K562 (cell line): ENCODE results near the gene SFXN5. TPM values are rescaled to one million over a fixed set of nuclear protein-coding genes. Genes with fewer than 3 reads are reported as not detected.

ENCODE experiments used
- ATAC-seq: fragments of 200-7000 bp; cut with Tn5 transposase; 3 replicates; pipeline ENCODE4 v1.9.1; 2020; ENCODE audit warnings: moderate library complexity
- BruUV-seq: library from RNA; stranded (reverse); fragments of 400-500 nt; replicated peaks from 2 replicates; lab custom pipeline; 2021; lab: Mats Ljungman, UMichigan
- CTCF ChIA-PET: fragments of 300-600 bp; formaldehyde crosslinking; extraction: SDS; loops from one replicate; lab custom pipeline; 2021; ENCODE audit warnings: low intra/inter-chr PET ratio; lab: Yijun Ruan, JAX
- POLR2A ChIA-PET: fragments of 300-600, 350-650 bp; sonication (Branson Sonifier 250); formaldehyde crosslinking; extraction: SDS; loops from one replicate; lab custom pipeline; 2021; ENCODE audit warnings: antibody characterized with exemption, inconsistent platforms; lab: Yijun Ruan, JAX
- DNase-seq, 4 experiments: peaks; one replicate each; pipeline versions ENCODE4 v3.0.0 to v3.0.0-alpha.2; 2011 to 2018; ENCODE audit warnings: low spot score in 3 of 4, mixed read lengths in 3 of 4; ENCODE audit errors: extremely low read depth in 1 of 4
- FAIRE-seq: peaks from 2 replicates; lab custom pipeline; 2011; peaks lifted over from hg19 to GRCh38; lab: Jason Lieb, UNC
- H2AFZ ChIP-seq: 2 replicates; pipeline ENCODE4 v1.6.0; 2011; ENCODE audit warnings: low read depth, low read length, control low read depth, inconsistent platforms
- H3K27ac ChIP-seq: fragments of 200-600 bp; 3 replicates; pipeline ENCODE4 v1.8.0; 2011; ENCODE audit warnings: low read depth, mild to moderate bottlenecking, control low read depth, inconsistent platforms, low read length, moderate library complexity, mixed read lengths; ENCODE audit errors: extremely low read depth
- H3K27me3 ChIP-seq, 2 experiments: fragments of 300-600 bp in 1 of 2; 2 replicates in 1 of 2; 3 replicates in 1 of 2; pipeline versions ENCODE4 v1.6.0 to v1.8.0; 2011; ENCODE audit warnings: inconsistent platforms in 2 of 2, low read length in 2 of 2, mild to moderate bottlenecking in 1 of 2, mixed read lengths in 1 of 2, moderate library complexity in 1 of 2; ENCODE audit not compliant: control insufficient read depth in 2 of 2, insufficient read depth in 2 of 2
- H3K36me3 ChIP-seq: fragments of 300-600 bp; 3 replicates; pipeline ENCODE4 v1.8.0; 2011; ENCODE audit warnings: mild to moderate bottlenecking, low read length, inconsistent platforms; ENCODE audit not compliant: control insufficient read depth, insufficient read depth
- H3K4me1 ChIP-seq, 2 experiments: fragments of 200-600 bp in 1 of 2; replicated peaks in 1 of 2; 2 replicates in 1 of 2; 3 replicates in 1 of 2; pipeline versions ENCODE4 v1.5.1 to v1.8.0; 2011; ENCODE audit warnings: inconsistent platforms in 2 of 2, low read length in 2 of 2, mild to moderate bottlenecking in 1 of 2, mixed read lengths in 1 of 2, moderate library complexity in 1 of 2; ENCODE audit not compliant: control insufficient read depth in 2 of 2, insufficient read depth in 2 of 2
- H3K4me2 ChIP-seq: 2 replicates; pipeline ENCODE4 v1.6.1; 2011; ENCODE audit warnings: low read length, control low read depth, inconsistent platforms, mixed read lengths; ENCODE audit not compliant: insufficient read depth
- H3K4me3 ChIP-seq: fragments of 200-600 bp; sonication (generic), shearing (Covaris generic); 2 replicates; pipeline ENCODE4 v1.5.1; 2016; ENCODE audit warnings: control low read depth, inconsistent platforms
- H3K79me2 ChIP-seq: fragments of 200-600 bp; 3 replicates; pipeline ENCODE4 v1.8.0; 2011; ENCODE audit warnings: low read length, inconsistent platforms; ENCODE audit not compliant: control insufficient read depth, insufficient read depth
- H3K9ac ChIP-seq, 2 experiments: 2 replicates each; pipeline versions ENCODE4 v1.6.0 to v1.6.1; 2011; ENCODE audit warnings: low read depth in 2 of 2, low read length in 2 of 2, control low read depth in 1 of 2, inconsistent platforms in 1 of 2, mild to moderate bottlenecking in 1 of 2, mixed read lengths in 1 of 2; ENCODE audit not compliant: insufficient read depth in 1 of 2
- H3K9me1 ChIP-seq: one replicate; pipeline ENCODE4 v1.6.0; 2011; ENCODE audit warnings: inconsistent platforms, mild to moderate bottlenecking, low read length, moderate library complexity; ENCODE audit not compliant: control insufficient read depth, insufficient read depth
- H3K9me3 ChIP-seq: replicated peaks from 2 replicates; pipeline ENCODE4 v1.5.1; 2011; ENCODE audit warnings: low read depth, low read length, inconsistent platforms; ENCODE audit not compliant: control insufficient read depth, insufficient read depth
- H4K20me1 ChIP-seq: replicated peaks from 2 replicates; pipeline ENCODE4 v1.6.1; 2011; ENCODE audit warnings: low read length, inconsistent platforms, mixed read lengths; ENCODE audit not compliant: control insufficient read depth, insufficient read depth
- CBFA2T2 ChIP-seq: fragments of 450-650 bp; conservative IDR thresholded peaks from 2 replicates; pipeline ENCODE4 v1.6.1; 2017; ENCODE audit warnings: mild to moderate bottlenecking
- CHAMP1 ChIP-seq: fragments of 450-650 bp; IDR thresholded peaks from 2 replicates; pipeline ENCODE4 v1.6.1; 2016; ENCODE audit warnings: mild to moderate bottlenecking
- DLX4 ChIP-seq: fragments of 250-450 bp; sonication (Bioruptor Pico); IDR thresholded peaks from 2 replicates; pipeline ENCODE4 v1.6.1; 2021; ENCODE audit warnings: mild to moderate bottlenecking
- ESRRA ChIP-seq: fragments of 450-650 bp; IDR thresholded peaks from 2 replicates; pipeline ENCODE4 v1.6.1; 2014; ENCODE audit warnings: low read depth, mild to moderate bottlenecking, moderate library complexity, borderline replicate concordance
- LEF1 ChIP-seq: fragments of 450-650 bp; IDR thresholded peaks from 2 replicates; pipeline ENCODE4 v1.6.1; 2016; ENCODE audit warnings: mild to moderate bottlenecking
- NFYB ChIP-seq: IDR thresholded peaks from 2 replicates; pipeline ENCODE4 v1.6.1; 2011; ENCODE audit warnings: mild to moderate bottlenecking, moderate library complexity; ENCODE audit not compliant: insufficient read length; ENCODE audit errors: extremely low read depth
- STAT5B ChIP-seq: fragments of 250-450 bp; sonication (Bioruptor Pico); IDR thresholded peaks from 2 replicates; pipeline ENCODE4 v1.8.0; 2021; ENCODE audit warnings: mild to moderate bottlenecking, inconsistent platforms
- TFAM ChIP-seq: fragments of 250-450 bp; sonication (Bioruptor Pico); conservative IDR thresholded peaks from 2 replicates; pipeline ENCODE4 v1.5.0; 2021; ENCODE audit warnings: mild to moderate bottlenecking, moderate library complexity
- XRCC3 ChIP-seq: fragments of 450-650 bp; IDR thresholded peaks from 2 replicates; pipeline ENCODE4 v1.6.1; 2017; ENCODE audit warnings: mild to moderate bottlenecking, moderate library complexity
- ZFP1 ChIP-seq: fragments of 450-650 bp; formaldehyde crosslinking; IDR thresholded peaks from 2 replicates; pipeline ENCODE4 v1.4.0; 2020; ENCODE audit warnings: mild to moderate bottlenecking, mixed read lengths
- ZNF174 ChIP-seq: fragments of 250-450 bp; sonication (Bioruptor Pico); IDR thresholded peaks from 2 replicates; pipeline ENCODE4 v1.4.0; 2020; ENCODE audit warnings: mild to moderate bottlenecking
- ZNF444 ChIP-seq: fragments of 250-450 bp; sonication (Bioruptor Pico); IDR thresholded peaks from 2 replicates; pipeline ENCODE4 v1.4.0; 2020; ENCODE audit warnings: mild to moderate bottlenecking, moderate library complexity
- ZNF561 ChIP-seq: fragments of 450-650 bp; formaldehyde crosslinking; conservative IDR thresholded peaks from 2 replicates; pipeline ENCODE4 v1.4.0; 2020; ENCODE audit warnings: mild to moderate bottlenecking, moderate library complexity
- ZNF696 ChIP-seq: fragments of 250-450 bp; sonication (Bioruptor Pico); conservative IDR thresholded peaks from 2 replicates; pipeline ENCODE4 v1.4.0; 2020; ENCODE audit warnings: mild to moderate bottlenecking, moderate library complexity
- WGBS: fragments of 100-300 bp; shearing (Covaris generic); methylation state at CpG from one replicate; pipeline ENCODE4 v1.1.6; 2016; ENCODE audit warnings: low coverage, mixed read lengths; ENCODE audit not compliant: insufficient coverage; ENCODE audit errors: missing lambda C conversion rate; 5-methylcytosine and 5-hydroxymethylcytosine counted together
- in situ Hi-C: fragments of 300-500 bp; cut with MboI; formaldehyde crosslinking; loops from 4 replicates; pipeline ENCODE4 v1.15.0; 2018; ENCODE audit warnings: inconsistent platforms, mixed read lengths
- intact Hi-C: fragments of 100-400 bp; cut with micrococcal nuclease; formaldehyde crosslinking; loops from 2 replicates; pipeline ENCODE4 v1.14.2; 2022
- polyA plus RNA-seq, 8 experiments: library from polyadenylated mRNA; depleted of rRNA in 4 of 8; stranded (reverse) in 5 of 8; unstranded in 3 of 8; fragments of >200 nt; fragmentation: Nextera tagmentation in 2 of 8; fragmentation: Illumina TruSeq in 1 of 8; extraction: Ambion mirVana in 2 of 8; extraction: Trizol in 1 of 8; gene quantifications; 2 replicates each; pipeline versions ENCODE4 v1.2.1 to v1.2.3, GENCODE V29; 2011 to 2014; ENCODE audit warnings: inconsistent platforms in 1 of 8, missing spikeins in 1 of 8
- total RNA-seq, 7 experiments: library from RNA; depleted of rRNA in 6 of 7; stranded (reverse); fragments of >200 nt in 6 of 7; fragmentation: Illumina TruSeq in 2 of 7; extraction: Trizol in 2 of 7; gene quantifications; 2 replicates each; pipeline versions ENCODE4 v1.2.1 to v1.2.3, GENCODE V29; 2011 to 2021; ENCODE audit warnings: low replicate concordance in 1 of 7

SFXN5 gene
- total and polyA plus RNA-seq, 9 of the 15 experiments (the other 6 are each of a cell fraction or from before 2014, with no cell fraction given) = 8.3 to 22.6 (median 16.0) TPM

GRCh38 chr2:72964146-72964525, 107.4 kb downstream of the SFXN5 start:
- H3K9me1 ChIP-seq = no peaks in the 10 kb centered on the region
- ChIA-PET POLR2A (interaction anchor here (0.8 kb wide), 1 partner anchor 36 kb away, joined by 3 read pairs; no protein-coding TSS in a partner anchor), CTCF (no interaction called here)
- no peaks in the 10 kb centered on the region for H4K20me1 ChIP-seq
- in situ Hi-C loops = no loop called here
- ATAC-seq (no peak), DNase-seq (no peak), FAIRE-seq (no peak)
- no peaks in the 10 kb centered on the region for H3K79me2 ChIP-seq
- no peak overlapping the region for H3K27ac ChIP-seq
- H3K9ac ChIP-seq = peak overlapping the region in 1 of 2 experiments; percentile 52; a peak in 2 of 4 replicates
- intact Hi-C loops = no loop called here
- WGBS = 66% methylated on average over 6 of the region's 6 CpGs
- no peak overlapping the region for H2AFZ ChIP-seq
- H3K4me1 ChIP-seq = peaks cover 0 to 10% of the 10 kb centered on the region in 2 experiments; a peak in 1 of 5 replicates
- H3K27me3 ChIP-seq = no peaks in the 10 kb centered on the region
- H3K4me2 ChIP-seq = no peak overlapping the region
- no peak for TF ChIP-seq STAT5B
- no peak for TF ChIP-seq ZNF444 (CRISPR knock-in tag)
- no peak for TF ChIP-seq DLX4 (CRISPR knock-in tag)
- no peak for TF ChIP-seq CBFA2T2
- no peak for TF ChIP-seq ZNF174
- no peak for TF ChIP-seq XRCC3
- TF ChIP-seq ZNF696 = no peak
- TF ChIP-seq LEF1 = no peak
- TF ChIP-seq ZNF561 = no peak
- no peak for TF ChIP-seq TFAM (CRISPR knock-in tag)
- no peak for TF ChIP-seq NFYB
- TF ChIP-seq ZFP1 (CRISPR knock-in tag) = no peak
- no peak for TF ChIP-seq CHAMP1
- TF ChIP-seq ESRRA = no peak
- no peaks in the 10 kb centered on the region for H3K9me3 ChIP-seq
- no TSS peak for BruUV-seq
- no peak overlapping the region for H3K4me3 ChIP-seq
- no peaks in the 10 kb centered on the region for H3K36me3 ChIP-seq
